GM12872 (cell line): Measurements from ENCODE around the gene COTL1.

Experiments used
- TF ChIP-seq, protein P1 (sequence below): IDR thresholded peaks from 3 replicates; pipeline ENCODE4 v1.5.1; 2011; ENCODE audit warnings: low read depth, mild to moderate bottlenecking, low read length, moderate library complexity; ENCODE audit not compliant: insufficient read depth

COTL1 gene

DNA sequence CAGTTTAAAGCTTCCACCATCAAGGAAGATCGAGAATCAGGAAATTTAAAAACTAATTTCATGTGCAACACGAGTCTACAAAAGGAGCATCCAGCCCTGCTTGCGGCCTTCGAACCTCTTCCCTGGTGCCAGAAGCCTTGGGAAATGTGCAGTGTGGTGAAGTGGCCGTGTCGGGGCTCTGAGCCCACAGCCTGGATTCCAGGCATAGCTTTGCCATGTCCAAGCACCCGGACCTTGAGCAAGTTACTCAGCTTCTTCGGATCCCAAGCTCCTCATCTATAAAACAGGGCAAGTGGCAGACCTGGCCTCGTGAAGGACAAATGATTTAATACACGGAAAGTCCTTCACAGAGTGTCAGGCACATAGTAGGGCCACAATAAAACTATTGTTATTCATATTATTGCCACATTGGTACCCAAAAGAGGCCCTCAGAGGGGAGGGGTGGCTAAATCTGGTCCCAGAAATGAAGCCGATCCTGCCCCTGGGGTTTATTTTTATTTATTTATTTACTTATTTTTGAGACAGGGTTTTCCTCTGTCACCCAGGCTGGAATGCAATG is 34.8 kb downstream of the COTL1 start:
- TF ChIP-seq, protein P1, sequence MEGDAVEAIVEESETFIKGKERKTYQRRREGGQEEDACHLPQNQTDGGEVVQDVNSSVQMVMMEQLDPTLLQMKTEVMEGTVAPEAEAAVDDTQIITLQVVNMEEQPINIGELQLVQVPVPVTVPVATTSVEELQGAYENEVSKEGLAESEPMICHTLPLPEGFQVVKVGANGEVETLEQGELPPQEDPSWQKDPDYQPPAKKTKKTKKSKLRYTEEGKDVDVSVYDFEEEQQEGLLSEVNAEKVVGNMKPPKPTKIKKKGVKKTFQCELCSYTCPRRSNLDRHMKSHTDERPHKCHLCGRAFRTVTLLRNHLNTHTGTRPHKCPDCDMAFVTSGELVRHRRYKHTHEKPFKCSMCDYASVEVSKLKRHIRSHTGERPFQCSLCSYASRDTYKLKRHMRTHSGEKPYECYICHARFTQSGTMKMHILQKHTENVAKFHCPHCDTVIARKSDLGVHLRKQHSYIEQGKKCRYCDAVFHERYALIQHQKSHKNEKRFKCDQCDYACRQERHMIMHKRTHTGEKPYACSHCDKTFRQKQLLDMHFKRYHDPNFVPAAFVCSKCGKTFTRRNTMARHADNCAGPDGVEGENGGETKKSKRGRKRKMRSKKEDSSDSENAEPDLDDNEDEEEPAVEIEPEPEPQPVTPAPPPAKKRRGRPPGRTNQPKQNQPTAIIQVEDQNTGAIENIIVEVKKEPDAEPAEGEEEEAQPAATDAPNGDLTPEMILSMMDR, result no peak

DNA sequence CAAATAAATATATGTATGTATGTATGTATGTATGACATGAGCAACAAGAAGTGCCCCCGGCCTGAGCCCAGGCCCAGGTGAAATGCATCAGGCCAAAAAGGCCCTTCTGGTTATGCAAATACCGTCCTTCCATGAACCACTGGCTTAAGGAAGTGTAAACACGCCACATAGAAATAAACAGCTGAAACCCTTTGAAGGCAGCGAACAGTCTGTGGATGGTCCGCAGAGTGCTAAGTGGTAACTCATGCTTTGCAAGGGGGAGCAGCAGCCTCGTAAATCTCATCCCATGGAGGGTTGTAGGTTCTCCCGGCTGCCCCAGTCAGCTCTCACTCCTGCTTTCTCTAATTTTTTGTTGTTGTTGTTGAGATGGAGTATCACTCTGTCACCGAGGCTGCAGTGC is 36.7 kb downstream of the COTL1 start:
- TF ChIP-seq, protein P1, result no peak

DNA sequence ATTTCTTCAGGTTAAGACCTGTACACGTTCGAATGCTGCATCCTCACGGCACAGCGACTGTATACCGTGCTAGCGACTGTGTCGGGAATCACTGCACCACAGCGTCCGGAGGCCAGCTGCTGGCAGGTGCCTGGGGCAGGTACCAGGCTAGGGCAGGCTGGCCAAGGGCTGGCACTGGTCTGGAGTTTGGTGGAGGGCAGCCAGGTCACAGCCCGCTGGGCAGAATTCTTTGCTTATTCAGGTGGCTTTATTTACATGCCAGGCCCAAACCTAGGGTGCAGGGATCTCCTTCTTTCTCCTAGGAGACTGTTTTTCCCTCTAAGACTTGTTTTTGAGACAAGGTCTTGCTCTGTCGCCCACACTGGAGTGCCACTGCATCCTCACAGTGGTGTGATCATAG is 37.9 kb downstream of the COTL1 start:
- TF ChIP-seq, protein P1, result no peak

DNA sequence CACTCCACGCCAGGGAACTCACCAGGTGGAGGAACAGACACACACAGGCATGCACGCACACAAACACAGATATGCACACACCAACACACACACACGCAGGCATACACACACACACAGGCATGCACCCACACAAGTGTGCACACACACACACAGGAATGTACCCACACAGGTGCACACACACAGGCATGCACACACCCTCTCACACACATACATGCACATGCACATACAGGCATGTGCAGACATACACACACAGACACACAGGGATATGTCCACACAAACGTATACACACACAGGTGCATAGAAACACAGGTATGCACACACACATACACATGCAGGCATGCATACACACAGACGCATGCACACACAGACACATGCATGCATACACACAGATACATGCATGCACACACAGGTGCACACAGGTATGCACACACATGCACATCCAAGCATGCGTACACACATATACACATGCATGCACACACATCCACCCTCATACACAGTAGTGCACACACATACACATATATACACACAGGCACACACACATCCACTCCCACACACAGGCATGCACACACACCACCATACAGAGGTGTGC is 39.2 kb downstream of the COTL1 start:
- TF ChIP-seq, protein P1, result no peak

DNA sequence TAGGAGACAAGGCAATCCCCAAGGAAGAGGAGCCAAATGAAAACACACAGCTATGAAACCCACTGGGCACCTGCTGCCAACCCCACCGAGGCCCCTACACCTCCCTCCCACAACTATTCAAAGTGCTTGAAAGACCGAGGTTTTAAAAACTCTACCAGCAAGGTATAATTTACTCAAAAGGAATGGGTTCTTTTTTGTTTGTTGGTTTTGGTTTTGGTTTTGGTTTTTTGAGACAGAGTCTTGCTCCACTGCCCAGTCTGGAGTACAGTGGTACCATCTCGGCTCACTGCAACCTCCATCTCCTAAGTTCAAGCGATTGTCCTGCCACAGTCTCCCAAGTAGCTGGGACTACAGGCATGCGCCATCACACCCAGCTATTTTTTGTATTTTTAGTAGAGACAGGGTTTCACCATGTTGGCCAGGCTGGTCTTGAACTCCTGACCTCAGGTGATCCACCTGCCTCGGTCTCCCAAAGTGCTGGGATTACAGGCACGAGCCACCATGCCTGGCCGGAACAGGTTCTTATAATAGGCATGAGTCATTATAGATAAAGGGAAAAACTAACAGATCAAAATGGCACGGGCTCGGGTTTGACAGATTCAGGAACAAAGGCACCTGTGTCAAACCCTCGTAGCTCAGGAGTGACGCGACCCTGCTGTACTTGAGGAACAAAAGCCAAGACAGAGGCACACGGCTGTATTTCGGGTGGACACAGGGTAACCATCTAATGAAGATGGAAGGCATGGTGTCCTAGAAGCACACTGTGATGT is 40.7 kb downstream of the COTL1 start:
- TF ChIP-seq, protein P1, result no peak

DNA sequence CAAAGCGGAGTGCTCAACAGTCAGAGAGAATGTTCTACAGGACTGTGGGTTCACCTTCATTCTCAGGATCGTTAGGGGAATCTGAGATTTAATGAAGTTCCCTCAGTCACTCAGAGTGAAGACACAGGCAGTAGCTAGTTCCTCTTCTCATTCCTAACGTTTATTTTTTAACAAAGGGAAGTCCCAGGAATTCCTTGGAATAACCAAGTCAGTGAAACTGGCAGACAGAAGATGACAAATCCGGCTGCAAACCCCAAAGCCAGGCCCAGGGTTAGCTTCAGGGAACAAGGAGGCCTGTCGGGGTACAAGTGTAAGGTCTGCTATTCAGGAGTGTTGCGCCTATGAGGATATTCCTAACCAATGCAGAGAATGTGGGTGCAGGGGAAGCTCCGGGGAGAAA is 42.0 kb downstream of the COTL1 start:
- TF ChIP-seq, protein P1, result no peak

DNA sequence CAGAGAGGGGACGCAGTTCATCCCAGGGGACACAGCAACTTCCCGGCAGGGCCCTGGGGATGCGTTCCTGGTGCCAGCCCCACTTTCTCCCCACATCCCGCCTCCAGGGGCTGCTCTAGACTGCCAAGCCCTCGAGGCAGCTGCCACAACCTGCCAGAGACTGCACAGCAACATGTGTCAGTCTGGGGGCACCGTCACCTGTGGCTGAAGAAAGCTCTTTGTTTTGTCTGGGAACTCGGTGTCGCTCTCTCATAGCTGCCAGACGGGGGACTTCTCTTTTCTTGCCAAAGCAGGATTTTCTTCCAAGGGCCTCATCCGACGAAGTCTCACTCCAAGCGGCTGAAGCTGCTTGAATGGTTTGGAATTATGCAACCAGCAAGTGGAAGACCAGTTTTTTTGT is 43.7 kb downstream of the COTL1 start:
- TF ChIP-seq, protein P1, result no peak
